Nucleus accumbens (tissue), 56 donors: Measurements from ENCODE around the gene PTPRQ.
A peak's percentile ranks its signal among the peaks of the same experiment; 100 is the strongest.
"Not testable (repeated sequence)": the region's sequence is repeated elsewhere in the genome, so short reads cannot be mapped to it uniquely, and the experiment has no call there.

Experiments
- DNase-seq, 56 donors: peaks; one replicate each; lab custom pipeline; 2025; lab: John Stamatoyannopoulos, UW

Gene PTPRQ

GRCh38 chr12:80443974-80444666 lies at the start of gene PTPRQ:
TSS of gene PTPRQ (plus strand) at chr12:80444235. CDS start at chr12:80444346, 111 bp downstream.
- no peak for DNase-seq

- DNase-seq: peak in 34 of 56 donors; percentile 0 to 52 (median 27)
Measured at GRCh38 chr12:80400571-80400991, 43.5 kb upstream of the PTPRQ start.

- no peak for DNase-seq
Measured at GRCh38 chr12:80401191-80401590, 42.8 kb upstream of the PTPRQ start.

DNA sequence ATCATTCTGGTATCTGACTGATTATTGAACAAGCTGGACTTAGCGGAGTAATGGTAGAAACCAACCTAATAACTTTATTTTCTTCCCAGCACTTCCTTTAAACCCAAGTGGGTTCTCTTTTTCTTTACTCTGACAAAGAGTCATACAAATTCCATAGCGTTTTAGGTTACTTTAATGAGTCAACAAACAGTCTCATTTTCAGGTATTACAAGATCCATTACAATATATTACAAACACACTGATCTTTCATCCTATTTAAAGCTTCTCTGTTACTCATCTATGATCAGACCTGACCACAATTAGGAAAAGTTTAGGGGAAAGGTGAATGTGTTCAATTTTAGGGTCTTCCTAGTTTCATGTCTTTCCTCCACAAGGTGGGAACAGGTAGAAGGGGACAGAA lies 39.4 kb upstream of the PTPRQ start:
- DNase-seq: no peak

- no peak for DNase-seq
Measured at GRCh38 chr12:80406253-80406652, 37.8 kb upstream of the PTPRQ start.

DNA sequence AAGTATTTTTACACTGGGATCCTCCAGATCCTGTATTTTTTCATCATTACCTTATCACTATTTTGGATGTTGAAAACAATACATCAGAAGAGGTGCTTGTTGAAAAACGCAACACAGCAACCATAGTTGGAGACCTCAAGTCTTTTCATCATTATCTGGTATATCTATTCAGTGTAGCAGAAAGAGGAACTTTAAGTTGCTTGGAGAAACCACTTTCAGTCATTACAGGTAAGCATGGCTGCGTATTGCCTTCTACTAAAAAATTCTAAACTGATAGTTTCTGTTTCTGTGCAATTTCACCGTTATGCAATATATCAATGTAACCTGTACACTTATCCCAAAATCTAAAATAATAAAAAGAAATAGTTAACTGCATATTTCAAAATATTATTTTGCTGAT lies 32.2 kb upstream of the PTPRQ start:
- DNase-seq: no peak

GRCh38 chr12:80412343-80412953 lies 31.6 kb upstream of the PTPRQ start:
- DNase-seq: no peak

DNA sequence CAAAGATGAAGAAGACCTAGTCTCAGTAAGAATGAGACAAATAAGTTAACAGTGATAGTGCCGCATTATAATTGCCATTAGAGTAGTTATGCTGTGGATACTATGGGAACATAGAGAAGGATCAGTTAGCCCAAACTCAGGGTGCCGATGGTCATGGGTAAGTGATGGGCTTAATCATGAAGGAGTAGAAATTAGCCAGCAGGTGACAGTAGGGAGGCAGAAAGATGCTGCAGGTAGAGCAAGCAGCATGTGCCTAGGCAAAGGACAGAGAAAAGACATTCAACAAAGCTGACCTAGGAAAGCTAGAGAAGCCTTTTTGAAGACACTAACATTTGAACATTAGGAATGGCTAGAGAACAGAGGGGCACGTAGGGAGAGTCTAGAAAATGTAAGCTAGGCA lies 30.6 kb upstream of the PTPRQ start:
- DNase-seq: no peak

GRCh38 chr12:80415466-80415865 lies 28.6 kb upstream of the PTPRQ start:
- DNase-seq: no peak

GRCh38 chr12:80419644-80420043 lies 24.4 kb upstream of the PTPRQ start:
- peak in 13 of 56 donors; percentile 1 to 41 (median 4) for DNase-seq

DNA sequence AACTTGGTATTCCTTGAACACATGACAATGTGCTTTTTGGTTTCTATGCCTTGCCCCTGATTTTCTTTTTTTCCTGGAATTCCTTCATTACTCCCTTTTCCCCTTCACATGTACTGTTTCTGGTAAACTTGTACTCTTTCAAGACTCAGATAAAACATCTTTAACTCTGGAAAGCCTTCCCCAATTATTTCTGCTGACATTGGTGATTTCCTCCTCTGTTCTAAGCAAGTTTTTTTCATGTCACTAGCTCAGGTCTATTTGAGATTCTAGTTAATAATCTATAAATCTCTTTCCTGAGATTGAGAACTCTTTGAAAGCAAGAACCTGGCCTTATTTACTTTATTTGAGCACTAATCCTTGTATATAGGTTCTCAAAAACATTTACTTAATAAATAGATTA lies 24.0 kb upstream of the PTPRQ start:
- DNase-seq: no peak

DNA sequence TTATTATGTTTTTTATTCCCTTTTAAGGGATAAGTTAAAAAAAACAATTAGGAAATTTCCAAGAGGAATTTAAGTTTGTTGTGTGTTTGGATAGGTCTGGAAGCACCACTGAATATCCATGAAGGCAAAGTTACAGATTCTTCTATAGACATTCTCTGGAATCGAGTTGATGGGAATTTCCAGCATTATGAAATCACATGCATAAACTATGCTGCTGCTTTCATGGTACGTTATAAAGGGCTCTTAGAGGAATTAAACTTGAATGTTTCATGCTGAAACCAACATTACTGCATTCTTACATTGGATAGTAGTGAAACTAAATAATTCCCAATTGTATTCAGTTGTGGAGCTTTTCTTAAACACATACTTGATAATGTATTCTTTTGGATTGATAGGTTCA lies 21.5 kb upstream of the PTPRQ start:
- DNase-seq: no peak

- no peak for DNase-seq
Measured at GRCh38 chr12:80432061-80432460, 12.0 kb upstream of the PTPRQ start.

GRCh38 chr12:80441921-80442320 lies 2.1 kb upstream of the PTPRQ start:
- no peak for DNase-seq

DNA sequence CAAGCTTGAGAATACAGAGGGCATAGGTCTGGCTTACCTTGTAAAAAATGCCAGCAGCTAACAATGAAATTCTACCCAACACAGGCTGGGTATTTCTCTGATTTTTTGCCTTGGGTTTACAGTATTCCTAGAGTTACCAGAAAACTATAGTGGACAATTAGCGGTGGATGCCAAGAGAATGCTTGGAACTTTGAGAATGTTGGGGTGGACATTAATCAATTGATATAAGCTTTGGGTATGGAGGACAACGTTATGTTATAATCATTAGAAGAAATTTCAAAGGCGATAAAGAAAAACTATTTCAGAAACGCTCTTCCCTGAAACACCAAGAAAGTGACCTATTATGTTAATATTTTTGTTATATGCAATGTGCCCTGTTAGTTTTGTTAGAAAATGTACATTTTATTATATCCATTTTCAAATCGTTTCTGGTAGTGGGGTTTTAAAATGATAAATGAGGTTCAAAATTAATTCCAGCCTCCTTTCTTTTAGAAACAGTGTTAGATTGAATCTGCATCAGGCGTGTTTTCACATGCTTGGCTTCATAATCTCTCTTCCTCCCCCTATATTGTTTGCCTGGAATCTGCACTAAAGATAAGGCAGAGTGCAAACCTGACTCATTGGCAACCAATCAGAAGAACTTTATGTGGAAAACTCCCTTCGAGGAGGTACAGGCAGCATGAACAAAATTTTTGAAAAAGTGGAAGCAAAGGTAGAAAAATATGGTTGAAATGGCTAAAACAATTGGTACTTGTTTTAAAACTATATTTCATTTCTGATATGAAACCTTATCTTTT lies 1.4 kb upstream of the PTPRQ start:
- no peak for DNase-seq

GRCh38 chr12:80445083-80445793 lies 1.2 kb downstream of the PTPRQ start:
- no peak for DNase-seq

- DNase-seq: no peak
Measured at GRCh38 chr12:80456513-80456912, 12.5 kb downstream of the PTPRQ start.

GRCh38 chr12:80460972-80461371 lies 16.9 kb downstream of the PTPRQ start:
- no peak for DNase-seq

DNA sequence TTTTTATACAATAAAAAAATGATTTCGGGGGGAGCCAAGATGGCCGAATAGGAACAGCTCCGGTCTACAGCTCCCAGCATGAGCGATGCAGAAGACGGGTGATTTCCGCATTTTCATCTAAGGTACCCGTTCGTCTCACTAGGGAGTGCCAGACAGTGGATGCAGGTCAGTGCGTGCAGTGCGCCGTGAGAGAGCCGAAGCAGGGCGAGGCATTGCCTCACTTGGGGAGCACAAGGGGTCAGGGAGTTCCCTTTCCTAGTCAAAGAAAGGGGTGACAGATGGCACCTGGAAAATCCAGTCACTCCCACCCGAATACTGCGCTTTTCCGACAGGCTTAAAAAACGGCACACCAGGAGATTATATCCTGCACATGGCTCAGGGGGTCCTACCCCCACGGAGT lies 17.8 kb downstream of the PTPRQ start:
- not testable (repeated sequence) for DNase-seq

- no peak for DNase-seq
Measured at GRCh38 chr12:80469681-80470080, 25.6 kb downstream of the PTPRQ start.

DNA sequence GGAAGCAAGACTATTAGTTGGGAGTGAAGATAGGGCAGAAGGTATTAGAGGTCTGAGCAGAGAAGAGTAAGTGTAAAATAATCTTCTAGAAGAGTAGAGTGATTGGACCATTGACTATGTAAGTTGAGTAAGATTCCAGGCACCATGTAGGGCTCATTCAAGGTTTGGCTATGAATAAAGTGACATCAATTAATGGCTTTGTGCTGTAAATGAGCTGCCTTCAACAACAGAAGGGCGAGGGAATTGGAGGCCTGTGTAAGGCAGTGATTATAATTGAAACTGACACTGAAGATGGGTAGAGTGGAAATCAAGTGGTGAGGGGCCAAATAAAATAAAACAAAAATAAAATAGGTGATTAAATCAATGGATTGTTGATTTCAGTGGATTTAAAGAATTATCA lies 26.4 kb downstream of the PTPRQ start:
- DNase-seq: no peak
